Common myeloid progenitor, CD34-positive (primary cell): ENCODE results near the gene OR2V1. TPM values are rescaled to one million over a fixed set of nuclear protein-coding genes. Genes with fewer than 3 reads are reported as not detected.
"Not testable (repeated sequence)": the region's sequence is repeated elsewhere in the genome, so short reads cannot be mapped to it uniquely, and the experiment has no call there.

Experiments
- CTCF ChIA-PET: fragments of 350-600 bp; sonication (Branson Sonifier 250); formaldehyde crosslinking; loops from one replicate; lab custom pipeline; 2021; ENCODE audit warnings: antibody characterized with exemption; lab: Charles Lee
- POLR2A ChIA-PET: fragments of 350-600 bp; sonication (Branson Sonifier 250); formaldehyde crosslinking; loops from one replicate; lab custom pipeline; 2021; ENCODE audit warnings: antibody characterized with exemption; lab: Charles Lee
- DNase-seq, 3 donors: peaks; one replicate each; pipeline versions ENCODE4 v3.0.0 to v3.0.0-alpha.2; 2013
- H3K27ac ChIP-seq, 2 experiments: 1 replicate in 1 of 2; 2 replicates in 1 of 2; pipeline ENCODE4 v1.7.0; 2013; ENCODE audit warnings: inconsistent platforms in 2 of 2, low read length in 2 of 2, mild to moderate bottlenecking in 2 of 2, low read depth in 1 of 2, moderate library complexity in 1 of 2; ENCODE audit not compliant: severe bottlenecking in 2 of 2, insufficient read depth in 1 of 2, poor library complexity in 1 of 2
- H3K27me3 ChIP-seq, 5 experiments: replicated peaks in 2 of 5; 1 replicate in 3 of 5; 2 replicates in 2 of 5; pipeline versions ENCODE4 v1.6.1 to v1.7.0; 2013; ENCODE audit warnings: low read length in 4 of 5, mild to moderate bottlenecking in 2 of 5, moderate library complexity in 2 of 5, inconsistent platforms in 1 of 5; ENCODE audit not compliant: insufficient read depth in 5 of 5, control insufficient read depth in 4 of 5
- H3K36me3 ChIP-seq, 4 experiments: 1 replicate in 2 of 4; 2 replicates in 2 of 4; pipeline versions ENCODE4 v1.6.1 to v1.7.0; 2013; ENCODE audit warnings: low read length in 3 of 4, control low read depth in 1 of 4, mild to moderate bottlenecking in 1 of 4; ENCODE audit not compliant: control insufficient read depth in 4 of 4, insufficient read depth in 4 of 4
- H3K4me1 ChIP-seq, 4 experiments: 1 replicate in 3 of 4; 2 replicates in 1 of 4; pipeline versions ENCODE4 v1.6.1 to v1.7.1; 2013; ENCODE audit warnings: low read length in 3 of 4, mild to moderate bottlenecking in 3 of 4, control low read depth in 1 of 4, inconsistent platforms in 1 of 4, moderate library complexity in 1 of 4; ENCODE audit not compliant: control insufficient read depth in 4 of 4, insufficient read depth in 4 of 4; ENCODE audit errors: control extremely low read depth in 1 of 4
- H3K4me3 ChIP-seq, 7 experiments: 1 replicate in 4 of 7; 2 replicates in 3 of 7; pipeline versions ENCODE4 v1.5.1 to v1.7.0; 2013; ENCODE audit warnings: mild to moderate bottlenecking in 7 of 7, low read length in 6 of 7, moderate library complexity in 6 of 7, inconsistent platforms in 2 of 7, low read depth in 2 of 7, control low read depth in 1 of 7; ENCODE audit not compliant: insufficient read depth in 4 of 7, control insufficient read depth in 1 of 7; ENCODE audit errors: extremely low read depth in 1 of 7
- H3K9me3 ChIP-seq, 5 experiments: 1 replicate in 4 of 5; 2 replicates in 1 of 5; pipeline versions ENCODE4 v1.6.1 to v1.7.1; 2013; ENCODE audit warnings: low read length in 4 of 5, mild to moderate bottlenecking in 2 of 5, inconsistent platforms in 1 of 5, low read depth in 1 of 5, moderate library complexity in 1 of 5; ENCODE audit not compliant: control insufficient read depth in 4 of 5, insufficient read depth in 2 of 5; ENCODE audit errors: control extremely low read depth in 1 of 5
- WGBS: methylation state at CpG from one replicate; pipeline ENCODE4 v1.1.5; 2013; ENCODE audit not compliant: insufficient coverage; 5-methylcytosine and 5-hydroxymethylcytosine counted together
- polyA plus RNA-seq: library from polyadenylated mRNA; unstranded; fragments of 120-200 nt; gene quantifications from one replicate; pipeline ENCODE4 v1.2.1, GENCODE V29; 2013

OR2V1 gene, protein sequence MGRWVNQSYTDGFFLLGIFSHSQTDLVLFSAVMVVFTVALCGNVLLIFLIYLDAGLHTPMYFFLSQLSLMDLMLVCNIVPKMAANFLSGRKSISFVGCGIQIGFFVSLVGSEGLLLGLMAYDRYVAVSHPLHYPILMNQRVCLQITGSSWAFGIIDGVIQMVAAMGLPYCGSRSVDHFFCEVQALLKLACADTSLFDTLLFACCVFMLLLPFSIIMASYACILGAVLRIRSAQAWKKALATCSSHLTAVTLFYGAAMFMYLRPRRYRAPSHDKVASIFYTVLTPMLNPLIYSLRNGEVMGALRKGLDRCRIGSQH
- not detected for polyA plus RNA-seq

GRCh38 chr5:181130832-181131496 lies at the start of gene OR2V1:
TSS of gene OR2V1 (minus strand) at chr5:181131169. CDS start at chr5:181125304, 5,865 bp downstream.
- no peak for DNase-seq
- H3K27me3 ChIP-seq: peaks cover 0 to 63% (median 2%) of the 10 kb centered on the region in 5 experiments
- ChIA-PET CTCF (no interaction called here), POLR2A (no interaction called here)
- H3K4me3 ChIP-seq: no peak within 1 kb of the TSS
- H3K9me3 ChIP-seq: no peaks in the 10 kb centered on the region
- H3K36me3 ChIP-seq: no peaks in the 10 kb centered on the region
- H3K27ac ChIP-seq: no peak within 1 kb of the TSS
- WGBS: 85% methylated on average over 12 of the region's 14 CpGs
- no peaks in the 10 kb centered on the region for H3K4me1 ChIP-seq

DNA sequence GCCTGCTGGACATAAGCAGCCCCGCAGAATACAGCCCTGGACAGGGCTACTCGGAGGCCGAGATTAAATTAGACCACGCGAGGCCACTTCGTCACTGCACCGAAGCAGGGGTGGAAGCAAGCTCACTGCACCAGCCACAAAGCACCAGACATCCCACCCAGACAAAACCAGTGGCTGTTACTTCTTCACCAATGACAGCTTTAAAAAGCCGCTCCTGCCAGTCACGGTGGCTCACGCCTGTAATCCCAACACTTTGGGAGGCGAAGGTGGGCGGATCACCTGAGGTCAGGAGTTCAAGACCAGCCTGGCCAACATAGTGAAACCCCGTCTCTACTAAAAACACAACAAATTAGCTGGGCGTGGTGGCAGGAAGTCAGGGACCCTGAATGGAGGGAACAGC lies 46.6 kb upstream of the OR2V1 start:
- CTCF ChIA-PET, H3K4me3 ChIP-seq, DNase-seq, H3K9me3 ChIP-seq, H3K36me3 ChIP-seq, POLR2A ChIA-PET, H3K27ac ChIP-seq: not testable (repeated sequence)
- Histone ChIP-seq H3K27me3 (peaks cover 0 to 30% (median 12%) of the 10 kb centered on the region in 5 experiments), H3K4me1 (peaks cover 0 to 17% (median 15%) of the 10 kb centered on the region in 4 experiments)
- WGBS: 88% methylated on average over 7 of the region's 14 CpGs

DNA sequence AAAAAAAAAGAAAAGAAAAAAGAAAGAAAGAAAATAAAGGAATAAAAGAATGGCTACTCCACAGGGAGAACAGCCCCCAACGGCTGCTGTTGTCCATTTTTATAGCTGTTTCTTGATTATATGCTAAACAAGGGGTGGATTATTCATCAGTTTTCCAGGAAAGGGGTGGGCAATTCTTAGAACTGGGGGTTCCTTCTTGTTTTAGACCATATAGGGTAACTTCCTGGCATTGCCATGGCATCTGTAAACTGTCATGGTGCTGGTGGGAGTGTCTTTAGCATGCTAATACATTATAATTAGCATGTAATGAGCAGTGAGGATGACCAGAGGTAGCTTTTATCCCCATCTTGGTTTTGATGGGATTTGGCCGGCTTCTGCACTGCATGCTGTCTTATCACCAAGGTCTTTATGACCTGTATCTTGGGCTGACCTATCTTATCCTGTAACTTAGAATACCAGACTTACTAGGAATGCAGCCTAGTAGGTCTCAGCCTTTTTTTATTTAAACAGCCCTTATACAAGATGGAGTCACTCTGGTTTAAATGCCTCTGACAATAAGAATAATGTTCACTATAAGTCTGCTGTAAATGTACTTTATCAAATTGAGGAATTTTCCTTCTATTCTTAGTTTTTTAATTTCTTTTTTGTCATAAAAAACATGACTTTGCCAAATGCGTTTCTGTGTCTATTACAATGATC lies 45.4 kb upstream of the OR2V1 start:
- POLR2A ChIA-PET: interaction anchor here (0.6 kb wide), 1 partner anchor 13 kb away, joined by 3 read pairs; no protein-coding TSS in a partner anchor
- DNase-seq: no peak
- H3K27me3 ChIP-seq: peaks cover 2 to 40% (median 19%) of the 10 kb centered on the region in 5 experiments
- no peaks in the 10 kb centered on the region for H3K36me3 ChIP-seq
- H3K4me1 ChIP-seq: peaks cover 0 to 16% (median 14%) of the 10 kb centered on the region in 4 experiments
- H3K27ac ChIP-seq: no peak overlapping the region
- CTCF ChIA-PET: interaction anchor here (7.2 kb wide), 1 partner anchor 8 kb away, joined by 41 read pairs; no protein-coding TSS in a partner anchor
- H3K4me3 ChIP-seq: no peak overlapping the region
- H3K9me3 ChIP-seq: peaks cover 0 to 1% (median 0%) of the 10 kb centered on the region in 5 experiments
- 100% methylated on average over 1 of the region's 3 CpGs for WGBS

DNA sequence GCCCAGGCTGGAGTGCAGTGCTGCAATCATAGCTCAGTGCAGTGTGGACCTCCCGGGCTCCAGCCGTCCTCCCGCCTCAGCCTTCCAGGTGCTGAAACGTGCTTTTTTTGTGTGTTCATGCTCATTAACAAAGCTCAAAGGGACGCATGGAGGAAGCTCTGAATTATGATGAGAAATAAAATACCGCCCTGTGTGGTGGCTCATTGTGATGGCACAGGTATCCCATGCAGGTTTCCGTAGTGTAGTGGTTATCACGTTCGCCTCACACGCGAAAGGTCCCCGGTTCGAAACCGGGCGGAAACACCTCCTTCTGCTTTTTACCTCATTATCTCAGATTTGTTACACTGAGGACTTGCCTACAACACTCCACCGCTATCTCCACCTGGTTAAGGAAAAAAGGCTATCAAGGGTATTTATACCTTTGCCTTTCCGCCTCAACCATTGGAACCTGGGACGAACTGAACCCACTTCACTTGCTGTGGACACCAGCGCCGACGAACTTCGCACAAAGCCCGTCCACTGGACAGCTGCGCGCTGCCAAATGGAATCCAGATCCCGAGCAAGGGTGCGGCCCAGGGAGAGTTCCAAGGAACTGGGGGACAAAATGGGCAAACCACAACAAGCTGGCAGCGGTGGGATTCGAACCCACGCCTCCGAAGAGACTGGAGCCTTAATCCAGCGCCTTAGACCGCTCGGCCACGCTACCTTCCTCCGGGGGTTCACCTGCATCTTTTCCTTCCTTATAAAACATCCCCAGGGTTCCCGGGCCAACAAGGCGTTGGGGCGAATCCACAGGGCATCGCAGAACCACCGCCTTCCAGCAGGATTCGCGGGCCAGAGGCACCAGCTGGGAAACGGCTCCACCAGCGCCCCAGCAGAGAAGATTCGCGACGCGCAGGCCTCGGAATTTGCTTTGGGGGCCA lies 42.7 kb upstream of the OR2V1 start:
- DNase-seq: peak in 2 of 3 donors; percentile 74 to 78
- Histone ChIP-seq H3K9me3 (peaks cover 0 to 1% (median 0%) of the 10 kb centered on the region in 5 experiments), H3K27me3 (peaks cover 7 to 65% (median 24%) of the 10 kb centered on the region in 5 experiments), H3K4me1 (peaks cover 0 to 26% (median 24%) of the 10 kb centered on the region in 4 experiments), H3K4me3 (peak overlapping the region in 6 of 7 experiments; percentile 13 to 72 (median 54)), H3K27ac (no peak overlapping the region), H3K36me3 (no peaks in the 10 kb centered on the region)
- POLR2A ChIA-PET: no interaction called here
- WGBS: 7% methylated on average over 49 of the region's 50 CpGs
- CTCF ChIA-PET: interaction anchor here (0.7 to 7.2 kb wide), 7 partner anchors 10 to 383 kb away, joined by 3 to 41 read pairs (median 5); no protein-coding TSS in a partner anchor

GRCh38 chr5:181173027-181173419 lies 42.1 kb upstream of the OR2V1 start:
- H3K36me3 ChIP-seq: no peaks in the 10 kb centered on the region
- WGBS: 0% methylated on average over 9 of the region's 11 CpGs
- DNase-seq: peak; percentile 72 to 87 (median 74)
- ChIA-PET CTCF (interaction anchor here (0.7 to 7.2 kb wide), 11 partner anchors 8 to 382 kb away, joined by 3 to 41 read pairs (median 3); no protein-coding TSS in a partner anchor), POLR2A (interaction anchor here (0.6 kb wide), 2 partner anchors 355 to 1491 kb away, joined by 3 read pairs; no protein-coding TSS in a partner anchor)
- peak overlapping the region in 6 of 7 experiments; percentile 37 to 72 (median 54) for H3K4me3 ChIP-seq
- peaks cover 0 to 1% (median 0%) of the 10 kb centered on the region in 5 experiments for H3K9me3 ChIP-seq
- H3K27me3 ChIP-seq: peaks cover 13 to 72% (median 27%) of the 10 kb centered on the region in 5 experiments
- H3K4me1 ChIP-seq: peaks cover 0 to 29% (median 24%) of the 10 kb centered on the region in 4 experiments
- no peak overlapping the region for H3K27ac ChIP-seq

GRCh38 chr5:181171782-181172181 lies 40.8 kb upstream of the OR2V1 start:
- Histone ChIP-seq H3K9me3 (peaks cover 0 to 2% (median 0%) of the 10 kb centered on the region in 5 experiments), H3K4me3 (no peak overlapping the region), H3K4me1 (peaks cover 0 to 29% (median 24%) of the 10 kb centered on the region in 4 experiments), H3K27me3 (peaks cover 13 to 82% (median 26%) of the 10 kb centered on the region in 5 experiments), H3K27ac (no peak overlapping the region), H3K36me3 (no peaks in the 10 kb centered on the region)
- POLR2A ChIA-PET: no interaction called here
- DNase-seq: no peak
- CTCF ChIA-PET: interaction anchor here (1.4 to 7.2 kb wide), 4 partner anchors 8 to 54 kb away, joined by 3 to 41 read pairs (median 8); no protein-coding TSS in a partner anchor
- WGBS: no CpG with 5 or more reads among the region's 3 CpGs
